GM19328 (cell line): ENCODE results near the gene FNBP1.
A peak's percentile ranks its signal among the peaks of the same experiment; 100 is the strongest.
"Not testable (repeated sequence)": the region's sequence is repeated elsewhere in the genome, so short reads cannot be mapped to it uniquely, and the experiment has no call there.

Source experiments
- ATAC-seq: cut with Tn5 transposase; IDR thresholded peaks from one replicate; pipeline ENCODE4 v1.9.1; 2021; ENCODE audit warnings: mild to moderate bottlenecking, moderate library complexity; ENCODE audit not compliant: unreplicated experiment

Gene FNBP1

GRCh38 chr9:129895376-129896268 lies 147.4 kb downstream of the FNBP1 start:
- no peak for ATAC-seq

- ATAC-seq = no peak
These were observed 148.7 kb downstream of the FNBP1 start for GRCh38 chr9:129894120-129894823.

GRCh38 chr9:129891569-129891968 lies 151.4 kb downstream of the FNBP1 start:
- ATAC-seq = no peak

GRCh38 chr9:129890718-129891299 lies 152.2 kb downstream of the FNBP1 start:
- not testable (repeated sequence) for ATAC-seq

- ATAC-seq = no peak
These were observed 152.9 kb downstream of the FNBP1 start for GRCh38 chr9:129889941-129890717.

- no peak for ATAC-seq
These were observed 153.7 kb downstream of the FNBP1 start for GRCh38 chr9:129889122-129889940.

- ATAC-seq = peak; percentile 53
These were observed 154.5 kb downstream of the FNBP1 start for GRCh38 chr9:129888293-129889121.

- ATAC-seq = no peak
These were observed 155.4 kb downstream of the FNBP1 start for GRCh38 chr9:129887334-129888292.

- no peak for ATAC-seq
These were observed 156.5 kb downstream of the FNBP1 start for GRCh38 chr9:129886226-129887174.

GRCh38 chr9:129885670-129886106 lies 157.3 kb downstream of the FNBP1 start:
- no peak for ATAC-seq

GRCh38 chr9:129885018-129885669 lies 157.8 kb downstream of the FNBP1 start:
- no peak for ATAC-seq

- ATAC-seq = peak; percentile 36
These were observed 158.6 kb downstream of the FNBP1 start for GRCh38 chr9:129884220-129885017.

GRCh38 chr9:129881547-129882324 lies 161.3 kb downstream of the FNBP1 start:
- ATAC-seq = no peak

- no peak for ATAC-seq
These were observed 162.1 kb downstream of the FNBP1 start for GRCh38 chr9:129880654-129881546.
